ELF-1 (cell line): ENCODE data around the gene ITK.
"Not testable (repeated sequence)": the region's sequence is repeated elsewhere in the genome, so short reads cannot be mapped to it uniquely, and the experiment has no call there.

Source experiments
- DNase-seq: peaks from one replicate; pipeline ENCODE4 v3.0.0-alpha.2; 2016; ENCODE audit warnings: low read depth, low spot score

Gene ITK

DNA sequence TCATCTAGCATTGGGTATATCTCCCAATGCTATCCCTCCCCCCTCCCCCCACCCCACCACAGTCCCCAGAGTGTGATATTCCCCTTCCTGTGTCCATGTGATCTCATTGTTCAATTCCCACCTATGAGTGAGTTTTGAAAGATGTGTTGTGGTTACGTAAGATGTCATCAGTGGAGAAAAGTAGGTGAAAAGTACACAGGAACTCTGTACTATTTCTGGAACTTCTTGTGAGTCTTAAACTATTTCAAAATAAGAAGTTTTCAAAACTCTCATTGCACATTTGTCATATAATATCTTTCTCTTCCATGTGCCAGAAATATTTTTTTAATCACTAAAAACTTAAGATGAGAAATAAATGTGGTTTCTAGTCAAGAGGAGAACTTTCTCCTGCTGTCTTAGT, 30.0 kb downstream of the ITK start:
- not testable (repeated sequence) for DNase-seq

GRCh38 chr5:157212307-157212706, 31.7 kb downstream of the ITK start:
- no peak for DNase-seq

DNA sequence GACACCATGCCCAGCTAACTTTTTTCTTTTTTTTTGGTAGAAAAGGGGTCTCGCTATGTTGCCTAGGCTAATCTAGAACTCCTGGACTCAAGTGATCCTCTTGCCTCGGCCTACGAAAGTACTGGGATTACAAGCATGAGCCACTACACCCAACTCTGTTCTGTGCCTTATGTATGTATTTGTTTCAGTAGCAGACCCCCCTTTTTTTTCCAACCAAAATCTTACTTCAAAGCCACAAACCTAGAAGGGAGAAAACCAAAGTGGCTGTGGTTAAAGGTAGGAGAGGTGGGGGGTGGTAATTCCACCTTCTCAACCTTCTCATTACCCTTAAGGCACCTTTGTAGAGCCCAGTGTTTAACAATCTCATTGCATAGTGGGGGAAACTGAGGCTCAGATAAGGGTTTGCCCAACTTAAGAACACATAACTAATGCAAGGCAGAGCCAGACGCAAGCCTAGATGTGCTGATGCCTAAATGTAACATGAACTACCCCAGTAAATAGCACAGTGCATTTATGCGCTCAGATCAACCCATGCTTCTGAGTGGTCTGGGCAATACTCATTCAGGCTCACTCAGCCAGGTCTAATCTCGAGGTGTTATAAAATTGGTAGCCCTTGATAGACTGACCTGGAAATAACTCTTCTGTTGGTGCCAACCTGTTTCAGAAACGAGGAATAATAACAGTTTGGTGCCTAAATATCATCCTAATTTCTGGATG, 33.0 kb downstream of the ITK start:
- DNase-seq, result no peak

DNA sequence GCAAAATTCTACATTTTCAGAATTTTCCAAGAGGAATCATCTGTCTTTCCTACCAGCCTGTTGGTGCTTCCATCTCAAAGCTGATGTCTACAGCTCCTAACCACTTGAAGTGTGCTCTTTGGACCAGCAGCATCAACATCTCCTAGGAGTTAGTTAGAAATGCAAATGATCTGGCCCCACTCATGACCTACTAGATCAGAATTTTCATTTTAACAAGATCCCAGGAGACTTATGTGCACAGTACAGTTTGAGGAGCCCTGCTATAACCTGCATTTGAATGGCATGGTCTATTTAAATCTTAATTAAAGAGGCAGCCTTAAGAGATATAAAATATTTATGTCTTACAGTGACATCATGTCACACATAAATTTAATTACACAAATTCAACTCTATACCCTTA, 33.8 kb downstream of the ITK start:
- DNase-seq, result no peak

GRCh38 chr5:157214861-157215513, 34.3 kb downstream of the ITK start:
- DNase-seq, result no peak

GRCh38 chr5:157215514-157216167, 35.0 kb downstream of the ITK start:
- DNase-seq, result no peak

- no peak for DNase-seq
Observed at GRCh38 chr5:157216391-157217142, 35.9 kb downstream of the ITK start.

DNA sequence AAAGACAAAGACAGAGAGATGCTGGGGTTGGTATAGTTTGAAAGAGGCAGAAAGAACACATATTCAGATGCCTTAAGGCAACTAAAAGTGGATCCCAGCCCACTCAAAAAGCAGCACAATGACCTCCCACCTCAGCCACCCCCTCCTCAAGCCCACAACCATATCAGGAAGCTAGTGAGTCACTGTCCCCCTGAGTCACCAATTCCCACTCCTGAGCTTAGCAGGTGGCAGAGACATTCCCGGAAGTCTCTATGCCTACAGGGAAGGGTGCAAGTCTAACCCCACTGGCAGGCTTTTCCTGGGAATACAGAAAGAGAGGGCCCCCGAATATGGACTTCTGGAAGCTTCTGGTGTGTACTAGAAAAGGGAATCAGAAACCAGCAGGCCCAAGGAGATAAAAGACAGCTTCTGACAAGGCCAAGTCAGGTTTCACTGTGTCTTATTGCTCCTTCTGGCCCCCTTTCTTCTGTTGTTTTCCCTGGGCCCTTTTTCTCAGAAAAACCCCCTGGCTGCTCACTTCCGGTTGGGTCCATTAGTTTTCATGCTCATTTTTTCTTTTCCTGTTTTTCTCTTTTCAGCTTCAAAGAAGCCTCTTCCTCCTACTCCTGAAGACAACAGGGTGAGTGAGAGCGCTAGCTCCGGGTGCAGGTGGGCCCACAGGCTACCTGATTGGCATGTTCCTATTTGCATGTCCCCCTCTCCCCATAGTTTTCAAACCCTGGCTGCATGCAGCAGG, 36.8 kb downstream of the ITK start:
- DNase-seq, result no peak

GRCh38 chr5:157219491-157220271, 39.0 kb downstream of the ITK start:
- DNase-seq, result no peak

DNA sequence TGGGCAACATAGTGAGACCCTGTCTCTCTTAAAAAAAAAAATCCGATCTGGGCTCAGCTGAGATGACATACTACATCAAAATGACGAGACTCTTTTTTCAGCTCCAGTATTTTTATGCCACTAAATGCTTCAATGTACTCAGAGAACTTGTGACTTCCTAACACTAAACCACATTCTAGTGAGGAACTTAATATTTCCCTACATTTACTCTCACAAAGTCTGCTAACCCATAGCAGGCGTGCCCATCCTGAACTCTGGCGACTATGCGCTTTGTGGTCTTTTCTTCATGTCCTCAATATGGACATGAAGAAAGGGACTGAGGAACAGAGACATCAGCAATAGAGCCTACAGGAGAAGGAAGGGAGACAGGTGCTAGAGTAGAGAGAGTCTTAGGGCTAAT, 41.3 kb downstream of the ITK start:
- no peak for DNase-seq

DNA sequence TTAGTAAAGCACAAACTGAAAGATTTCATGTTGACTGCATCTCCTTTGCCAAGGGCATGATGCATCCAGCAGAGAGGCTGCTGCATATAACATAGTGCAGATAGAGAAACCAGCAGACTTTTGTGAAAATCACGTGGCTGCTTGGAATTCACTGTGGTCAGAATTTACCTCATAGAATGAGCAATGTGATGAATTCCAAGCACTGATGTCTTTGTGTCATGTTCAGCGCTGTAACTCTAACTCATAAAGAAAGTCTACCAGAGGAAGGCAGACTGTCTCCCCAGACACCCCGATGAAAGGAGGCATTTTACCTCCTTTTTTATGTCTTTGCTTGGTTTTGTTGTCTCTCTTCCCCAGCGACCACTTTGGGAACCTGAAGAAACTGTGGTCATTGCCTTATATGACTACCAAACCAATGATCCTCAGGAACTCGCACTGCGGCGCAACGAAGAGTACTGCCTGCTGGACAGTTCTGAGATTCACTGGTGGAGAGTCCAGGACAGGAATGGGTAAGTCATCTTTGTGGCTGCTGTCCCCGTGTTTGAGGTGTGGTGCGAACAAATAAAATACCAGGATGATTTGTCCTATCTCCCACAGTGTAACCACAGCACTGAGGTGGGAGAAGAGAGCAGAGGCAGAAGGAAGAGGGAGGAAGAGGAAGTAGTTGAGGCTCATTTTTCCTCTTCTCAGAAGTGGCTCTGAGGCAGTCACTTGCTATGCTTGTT, 42.0 kb downstream of the ITK start:
- DNase-seq, result no peak

GRCh38 chr5:157225469-157226422, 45.1 kb downstream of the ITK start:
- no peak for DNase-seq

- no peak for DNase-seq
Observed at GRCh38 chr5:157230610-157231009, 50.0 kb downstream of the ITK start.

GRCh38 chr5:157232706-157233105, 52.1 kb downstream of the ITK start:
- DNase-seq, result no peak

DNA sequence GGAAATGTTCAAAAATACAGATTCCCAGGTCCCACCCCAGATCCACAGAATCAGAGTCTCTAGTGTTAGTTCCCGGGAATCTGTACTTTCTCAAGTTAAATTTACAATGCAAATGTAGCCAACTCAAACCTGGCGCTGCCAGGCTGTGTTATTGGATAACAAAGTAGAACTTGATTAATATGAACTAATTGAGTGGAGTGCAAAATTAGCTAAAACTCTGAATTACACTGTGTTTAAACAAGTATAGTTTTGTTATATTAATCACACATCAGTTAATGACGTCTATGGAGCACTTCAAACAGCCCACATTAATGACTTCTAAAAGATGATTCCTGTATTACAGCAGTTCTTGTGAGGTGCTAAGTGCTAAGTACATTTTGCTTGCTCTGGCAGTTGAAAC, 52.9 kb downstream of the ITK start:
- DNase-seq, result no peak

- DNase-seq, result no peak
Observed at GRCh38 chr5:157236423-157236822, 55.8 kb downstream of the ITK start.

- DNase-seq, result no peak
Observed at GRCh38 chr5:157241483-157241882, 60.8 kb downstream of the ITK start.

- DNase-seq, result not testable (repeated sequence)
Observed at GRCh38 chr5:157244704-157245103, 64.1 kb downstream of the ITK start.

GRCh38 chr5:157245476-157245875, 64.8 kb downstream of the ITK start:
- DNase-seq, result peak; percentile 45
